Activated CD4-positive, CD25-positive, alpha-beta regulatory T cell treated with anti-CD3 and anti-CD28 coated beads, Interleukin-2, amount 50 U/mL, for 24 hours (primary cell): Measurements from ENCODE around the gene MYO5A.

Experiments
- ATAC-seq, 2 donors: fragments of 150-1000 bp; cut with Tn5 transposase; one replicate each; pipeline ENCODE4 v1.10.0; 2021; ENCODE audit warnings: mild to moderate bottlenecking in 1 of 2, moderate library complexity in 1 of 2

The MYO5A gene

GRCh38 chr15:52360229-52361203 is 168.2 kb downstream of the MYO5A start:
- no peak for ATAC-seq

GRCh38 chr15:52359722-52360121 is 169.0 kb downstream of the MYO5A start:
- no peak for ATAC-seq

- no peak for ATAC-seq
Measured at GRCh38 chr15:52357949-52358348, 170.7 kb downstream of the MYO5A start.

GRCh38 chr15:52352086-52352485 is 176.6 kb downstream of the MYO5A start:
- ATAC-seq, result no peak

GRCh38 chr15:52351206-52351908 is 177.3 kb downstream of the MYO5A start:
- ATAC-seq, result no peak

- ATAC-seq, result no peak
Measured at GRCh38 chr15:52350423-52350822, 178.3 kb downstream of the MYO5A start.

GRCh38 chr15:52349052-52349700 is 179.5 kb downstream of the MYO5A start:
- no peak for ATAC-seq

- ATAC-seq, result no peak
Measured at GRCh38 chr15:52348056-52348745, 180.5 kb downstream of the MYO5A start.

GRCh38 chr15:52344592-52344991 is 184.1 kb downstream of the MYO5A start:
- ATAC-seq, result no peak

- ATAC-seq, result no peak
Measured at GRCh38 chr15:52343831-52344230, 184.8 kb downstream of the MYO5A start.

- no peak for ATAC-seq
Measured at GRCh38 chr15:52340093-52340492, 188.6 kb downstream of the MYO5A start.

- ATAC-seq, result no peak
Measured at GRCh38 chr15:52338891-52339290, 189.8 kb downstream of the MYO5A start.

- ATAC-seq, result no peak
Measured at GRCh38 chr15:52338058-52338457, 190.6 kb downstream of the MYO5A start.

- ATAC-seq, result no peak
Measured at GRCh38 chr15:52337198-52337853, 191.4 kb downstream of the MYO5A start.

- no peak for ATAC-seq
Measured at GRCh38 chr15:52336529-52336928, 192.2 kb downstream of the MYO5A start.

- no peak for ATAC-seq
Measured at GRCh38 chr15:52334491-52335160, 194.1 kb downstream of the MYO5A start.

- peak; percentile 99 to 100 for ATAC-seq
Measured at GRCh38 chr15:52331490-52332240, 197.0 kb downstream of the MYO5A start.

GRCh38 chr15:52329987-52330386 is 198.7 kb downstream of the MYO5A start:
- ATAC-seq, result peak; percentile 22 to 30

- ATAC-seq, result no peak
Measured at GRCh38 chr15:52329150-52329549, 199.5 kb downstream of the MYO5A start.

- no peak for ATAC-seq
Measured at GRCh38 chr15:52328680-52329079, 200.0 kb downstream of the MYO5A start.

GRCh38 chr15:52326756-52327155 is 201.9 kb downstream of the MYO5A start:
- ATAC-seq, result no peak
